Right ventricle myocardium superior (tissue), 1 donor: ENCODE data around the gene AKT3. TPM values are rescaled to one million over a fixed set of nuclear protein-coding genes. Genes with fewer than 3 reads are reported as not detected.

Source experiments
- ATAC-seq: fragments of 200-7000 bp; cut with Tn5 transposase; one replicate; pipeline ENCODE4 v1.9.1; 2020; ENCODE audit warnings: mild to moderate bottlenecking; ENCODE audit not compliant: poor library complexity
- DNase-seq: peaks from one replicate; pipeline ENCODE4 v3.0.0-alpha.2; 2020
- intact Hi-C: fragments of 100-400 bp; cut with DNase I; formaldehyde crosslinking; loops from one replicate; pipeline ENCODE4 v1.11.2; 2022
- total RNA-seq: library from RNA; stranded (reverse); fragmentation: NEBNext Ultra II Directional; extraction: Animal tissue kit (Norgen Biotek cat#: 25700); gene quantifications from one replicate; pipeline ENCODE4 v1.2.1, GENCODE V29; 2021
- donor health status: DM: no; HTN: yes; CAD: no; lungs with severe emphysema.

Gene AKT3
- total RNA-seq, 1 donor from 2014 or later: 20.6 TPM

- ATAC-seq (no peak), DNase-seq (no peak)
- intact Hi-C loops: no loop called here
These were observed 360.1 kb downstream of the AKT3 start for GRCh38 chr1:243489681-243490546.

GRCh38 chr1:243489158-243489527, 360.9 kb downstream of the AKT3 start:
- no peak for DNase-seq
- intact Hi-C loops: no loop called here
- no peak for ATAC-seq

- intact Hi-C loops: no loop called here
These were observed 361.4 kb downstream of the AKT3 start for GRCh38 chr1:243488459-243489157.

GRCh38 chr1:243487649-243488227, 362.3 kb downstream of the AKT3 start:
- intact Hi-C loops: no loop called here
- ATAC-seq: no peak
- DNase-seq: no peak

More at GRCh38 chr1:243488459-243489157, 361.4 kb downstream of the AKT3 start:
- no peak for ATAC-seq
- no peak for DNase-seq

GRCh38 chr1:243487036-243487648, 362.9 kb downstream of the AKT3 start:
- DNase-seq: no peak
- intact Hi-C loops: no loop called here
- ATAC-seq: no peak

GRCh38 chr1:243483952-243484351, 366.1 kb downstream of the AKT3 start:
- ATAC-seq (no peak), DNase-seq (no peak)
- intact Hi-C loops: no loop called here

- intact Hi-C loops: no loop called here
- ATAC-seq: peak; percentile 58
- no peak for DNase-seq
These were observed 366.8 kb downstream of the AKT3 start for GRCh38 chr1:243483071-243483771.

GRCh38 chr1:243482141-243483022, 367.7 kb downstream of the AKT3 start:
- intact Hi-C loops: no loop called here
- DNase-seq (no peak), ATAC-seq (peak; percentile 67)

GRCh38 chr1:243481101-243481500, 368.9 kb downstream of the AKT3 start:
- intact Hi-C loops: no loop called here
- DNase-seq (no peak), ATAC-seq (no peak)

- intact Hi-C loops: no loop called here
- DNase-seq (no peak), ATAC-seq (no peak)
These were observed 372.2 kb downstream of the AKT3 start for GRCh38 chr1:243477731-243478290.

- ATAC-seq (no peak), DNase-seq (no peak)
- intact Hi-C loops: no loop called here
These were observed 374.1 kb downstream of the AKT3 start for GRCh38 chr1:243475966-243476365.

- ATAC-seq: no peak
- intact Hi-C loops: no loop called here
These were observed 375.1 kb downstream of the AKT3 start for GRCh38 chr1:243474906-243475305.

GRCh38 chr1:243474136-243474881, 375.7 kb downstream of the AKT3 start:
- DNase-seq (no peak), ATAC-seq (no peak)
- intact Hi-C loops: no loop called here

More at GRCh38 chr1:243474906-243475305, 375.1 kb downstream of the AKT3 start:
- no peak for DNase-seq

- ATAC-seq (peak; percentile 40), DNase-seq (no peak)
- intact Hi-C loops: no loop called here
These were observed 376.6 kb downstream of the AKT3 start for GRCh38 chr1:243473227-243474135.

- intact Hi-C loops: no loop called here
- ATAC-seq: no peak
- DNase-seq: no peak
These were observed 378.0 kb downstream of the AKT3 start for GRCh38 chr1:243471754-243472745.
